A549 treated with AZD2906 at 1 μM for 4 hours (cell line): ENCODE results near the gene RAD51AP2. TPM values are rescaled to one million over a fixed set of nuclear protein-coding genes. Genes with fewer than 3 reads are reported as not detected.

ENCODE experiments used
- total RNA-seq: library from RNA; stranded (reverse); fragments of 200-300 nt; extraction: Qiagen RNA extraction; gene quantifications from 5 replicates; pipeline ENCODE4 v1.2.3, GENCODE V29; 2022

The RAD51AP2 gene
- not detected in 5 replicates for total RNA-seq

DNA sequence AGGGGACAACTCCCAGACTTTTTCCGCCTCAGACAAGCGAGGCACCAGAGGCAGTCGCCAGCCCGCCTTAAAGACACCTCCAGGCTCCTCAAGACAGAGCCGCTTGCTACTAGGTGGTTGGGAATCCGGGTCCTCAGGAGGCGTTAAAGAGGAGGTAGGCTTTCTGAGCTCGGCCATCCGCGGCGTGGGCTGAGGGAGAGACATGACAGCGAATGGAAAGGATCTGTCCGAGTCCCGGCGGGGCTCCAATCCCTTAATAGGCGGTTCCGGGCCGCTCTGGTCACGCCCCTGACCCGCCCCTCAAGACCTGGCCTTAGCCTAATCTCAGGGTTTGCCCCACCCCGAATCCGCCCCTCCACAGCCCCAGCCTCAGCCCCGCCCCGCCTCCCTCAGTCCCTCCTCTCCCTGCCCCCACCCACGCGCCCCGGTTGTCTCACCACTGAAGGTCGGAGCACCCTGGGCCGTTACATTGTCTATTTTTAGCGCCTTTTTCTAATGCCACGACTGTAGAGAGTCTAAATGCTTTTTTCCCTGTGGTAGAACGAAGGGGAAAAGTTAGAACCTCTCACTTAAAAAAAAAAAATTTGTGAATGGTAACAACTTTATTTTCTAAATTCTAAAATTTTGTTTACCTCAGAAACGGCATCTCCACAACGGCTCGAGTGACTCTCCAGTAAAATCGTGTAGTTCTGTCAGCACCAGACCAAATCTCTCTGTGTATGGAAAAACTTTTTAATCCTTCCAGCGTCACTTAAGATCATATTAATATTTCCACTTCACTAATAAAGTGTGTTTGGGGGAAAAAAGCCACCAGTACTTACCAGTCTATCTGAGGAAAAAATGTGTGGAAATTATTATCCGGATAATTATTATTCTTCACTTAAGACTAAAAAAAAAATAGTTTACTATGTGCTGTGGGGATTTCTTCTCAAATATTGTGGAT, at the start of gene RAD51AP2:
TSS of gene RAD51AP2 (minus strand) at position 229 of the 943 bp plus-strand sequence. CDS start at position 204, 25 bp downstream.

DNA sequence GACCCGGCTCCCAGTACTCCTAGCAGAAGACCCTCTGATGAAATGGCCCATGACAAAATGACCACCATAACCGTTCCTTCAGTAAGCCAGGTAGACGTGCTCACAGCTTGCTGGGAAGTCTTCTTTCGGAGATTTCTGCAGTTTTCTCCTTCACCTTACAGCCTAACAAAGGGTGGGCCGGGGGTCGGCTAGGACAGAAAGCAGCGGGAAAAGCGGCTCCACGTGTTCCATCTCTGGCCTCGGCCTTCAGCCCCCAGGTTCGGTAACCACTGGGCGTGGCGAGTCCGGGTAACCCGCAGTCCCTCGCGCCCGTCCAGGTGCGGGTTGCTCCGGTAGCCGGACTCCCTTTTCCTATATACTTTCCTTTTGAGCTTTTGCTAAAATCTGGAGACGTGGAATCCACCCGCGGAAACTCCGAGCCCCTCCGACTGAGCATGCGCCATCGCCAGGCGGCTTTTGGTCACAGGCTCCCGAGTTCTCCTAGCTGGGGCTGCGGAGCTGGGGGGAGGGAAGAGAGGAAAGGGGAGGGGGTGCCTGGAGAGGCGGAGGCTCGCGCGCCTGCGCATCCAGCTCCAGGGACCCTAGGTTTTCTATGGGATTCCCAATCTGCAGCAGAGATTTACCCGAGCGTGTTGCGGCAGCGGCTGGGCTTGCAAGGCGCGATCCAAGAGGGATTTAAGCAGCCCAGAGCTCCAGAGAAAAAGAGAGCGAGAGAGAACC, 22.0 kb upstream of the RAD51AP2 start, which contains the start of gene VSNL1:
TSS of gene VSNL1 (plus strand) at position 604 of the 720 bp plus-strand sequence. CDS start 51,379 bp downstream, outside the sequence.

Other genes with a start within 250 kb of the RAD51AP2 start
- gene VSNL1, start 22.3 kb upstream of the RAD51AP2 start, total RNA-seq, result not detected in 5 replicates
- 21.9 to 36.6 TPM (median 28.2 TPM) in 5 replicates for gene SMC6, start 235.4 kb upstream of the RAD51AP2 start, total RNA-seq
- 9.6 to 12.2 TPM (median 10.7 TPM) in 5 replicates for gene GEN1, start 235.7 kb upstream of the RAD51AP2 start, total RNA-seq